ENCODE results near the gene ROM1.

Gene ROM1

GRCh38 chr11:62575837-62576236 lies 37.2 kb upstream of the ROM1 start:
- TF ChIP-seq EZH2phosphoT487 (IDR thresholded peaks at IDR 0.05; ENCODE audit: low read depth) (no peak), CTCF (IDR thresholded peaks at IDR 0.05; ENCODE audit: low read depth, low read length) (no peak)
- H3K79me2 ChIP-seq (ENCODE audit: low read length) = peaks cover 34% of the 10 kb centered on the region
- H3K27me3 ChIP-seq (ENCODE audit: low read depth, low read length) = no peaks in the 10 kb centered on the region
- H2AFZ ChIP-seq (ENCODE audit: low read depth, low read length) = no peak overlapping the region
- no peak overlapping the region for H3K27ac ChIP-seq (ENCODE audit: low read length)
- H3K36me3 ChIP-seq (replicated peaks; ENCODE audit: low read depth, low read length) = peaks cover 57% of the 10 kb centered on the region
- no peak overlapping the region for H3K4me2 ChIP-seq (ENCODE audit: low read length)
- H3K9me3 ChIP-seq (ENCODE audit: insufficient read depth, low read length) = no peaks in the 10 kb centered on the region
- no peak overlapping the region for H3K9ac ChIP-seq (ENCODE audit: low read length)
- H4K20me1 ChIP-seq (ENCODE audit: insufficient read depth, low read length) = no peaks in the 10 kb centered on the region
- H3K4me1 ChIP-seq (ENCODE audit: low read length) = peaks cover 28% of the 10 kb centered on the region
- H3K4me3 ChIP-seq (ENCODE audit: low read length) = no peak overlapping the region

- no peak overlapping the region for H3K27ac ChIP-seq (ENCODE audit: low read length)
- no peaks in the 10 kb centered on the region for H4K20me1 ChIP-seq (ENCODE audit: insufficient read depth, low read length)
- no peak overlapping the region for H3K4me2 ChIP-seq (ENCODE audit: low read length)
- no peaks in the 10 kb centered on the region for H3K9me3 ChIP-seq (ENCODE audit: insufficient read depth, low read length)
- no peaks in the 10 kb centered on the region for H3K27me3 ChIP-seq (ENCODE audit: low read depth, low read length)
- no peak overlapping the region for H3K9ac ChIP-seq (ENCODE audit: low read length)
- H3K4me3 ChIP-seq (ENCODE audit: low read length) = no peak overlapping the region
- no peak overlapping the region for H2AFZ ChIP-seq (ENCODE audit: low read depth, low read length)
- no peak for TF ChIP-seq EZH2phosphoT487 (IDR thresholded peaks at IDR 0.05; ENCODE audit: low read depth)
- TF ChIP-seq CTCF (IDR thresholded peaks at IDR 0.05; ENCODE audit: low read depth, low read length) = no peak
- H3K4me1 ChIP-seq (ENCODE audit: low read length) = peaks cover 15% of the 10 kb centered on the region
- peaks cover 54% of the 10 kb centered on the region for H3K36me3 ChIP-seq (replicated peaks; ENCODE audit: low read depth, low read length)
- peaks cover 20% of the 10 kb centered on the region for H3K79me2 ChIP-seq (ENCODE audit: low read length)
Observed at GRCh38 chr11:62577046-62577714, 35.9 kb upstream of the ROM1 start.

GRCh38 chr11:62578541-62578940 lies 34.5 kb upstream of the ROM1 start:
- H3K4me2 ChIP-seq (ENCODE audit: low read length) = no peak overlapping the region
- no peak for TF ChIP-seq EZH2phosphoT487 (IDR thresholded peaks at IDR 0.05; ENCODE audit: low read depth)
- no peak for TF ChIP-seq CTCF (IDR thresholded peaks at IDR 0.05; ENCODE audit: low read depth, low read length)
- H4K20me1 ChIP-seq (ENCODE audit: insufficient read depth, low read length) = no peaks in the 10 kb centered on the region
- H3K27me3 ChIP-seq (ENCODE audit: low read depth, low read length) = no peaks in the 10 kb centered on the region
- peaks cover 10% of the 10 kb centered on the region for H3K79me2 ChIP-seq (ENCODE audit: low read length)
- H2AFZ ChIP-seq (ENCODE audit: low read depth, low read length) = no peak overlapping the region
- no peaks in the 10 kb centered on the region for H3K9me3 ChIP-seq (ENCODE audit: insufficient read depth, low read length)
- no peak overlapping the region for H3K4me3 ChIP-seq (ENCODE audit: low read length)
- peaks cover 9% of the 10 kb centered on the region for H3K4me1 ChIP-seq (ENCODE audit: low read length)
- H3K9ac ChIP-seq (ENCODE audit: low read length) = no peak overlapping the region
- H3K27ac ChIP-seq (ENCODE audit: low read length) = no peak overlapping the region
- peaks cover 55% of the 10 kb centered on the region for H3K36me3 ChIP-seq (replicated peaks; ENCODE audit: low read depth, low read length)

- Histone ChIP-seq H3K27me3 (ENCODE audit: low read depth, low read length) (no peaks in the 10 kb centered on the region), H3K4me2 (ENCODE audit: low read length) (no peak overlapping the region), H3K9ac (ENCODE audit: low read length) (no peak overlapping the region), H3K36me3 (replicated peaks; ENCODE audit: low read depth, low read length) (peaks cover 58% of the 10 kb centered on the region), H3K27ac (ENCODE audit: low read length) (no peak overlapping the region), H3K9me3 (ENCODE audit: insufficient read depth, low read length) (no peaks in the 10 kb centered on the region), H4K20me1 (ENCODE audit: insufficient read depth, low read length) (no peaks in the 10 kb centered on the region), H3K79me2 (ENCODE audit: low read length) (peaks cover 11% of the 10 kb centered on the region), H3K4me1 (ENCODE audit: low read length) (peaks cover 8% of the 10 kb centered on the region), H3K4me3 (ENCODE audit: low read length) (no peak overlapping the region), H2AFZ (ENCODE audit: low read depth, low read length) (no peak overlapping the region)
- TF ChIP-seq EZH2phosphoT487 (IDR thresholded peaks at IDR 0.05; ENCODE audit: low read depth) (no peak), CTCF (IDR thresholded peaks at IDR 0.05; ENCODE audit: low read depth, low read length) (no peak)
Observed at GRCh38 chr11:62579252-62579651, 33.8 kb upstream of the ROM1 start.

Measured in OCI-LY3 (cell line).